Iris pigment epithelial cell (primary cell): Measurements from ENCODE around the gene RAC2.
A peak's percentile ranks its signal among the peaks of the same experiment; 100 is the strongest.
"Not testable (repeated sequence)": the region's sequence is repeated elsewhere in the genome, so short reads cannot be mapped to it uniquely, and the experiment has no call there.

ENCODE experiments used
- DNase-seq: peaks from one replicate; pipeline ENCODE4 v3.0.0-alpha.2; 2011; ENCODE audit warnings: low read depth

The RAC2 gene

GRCh38 chr22:37234736-37235711, 9.0 kb downstream of the RAC2 start:
- DNase-seq = no peak

GRCh38 chr22:37233751-37234631, 10.1 kb downstream of the RAC2 start:
- peak; percentile 15 for DNase-seq

GRCh38 chr22:37233371-37233750, 10.7 kb downstream of the RAC2 start:
- DNase-seq = not testable (repeated sequence)

- DNase-seq = no peak
These were observed 11.7 kb downstream of the RAC2 start for GRCh38 chr22:37232140-37232998.

GRCh38 chr22:37231406-37232139, 12.5 kb downstream of the RAC2 start:
- DNase-seq = no peak

GRCh38 chr22:37230673-37231405, 13.2 kb downstream of the RAC2 start:
- peak; percentile 21 for DNase-seq

- DNase-seq = peak; percentile 39
These were observed 14.0 kb downstream of the RAC2 start for GRCh38 chr22:37229805-37230672.

GRCh38 chr22:37229012-37229804, 14.9 kb downstream of the RAC2 start:
- DNase-seq = peak; percentile 82

- peak; percentile 46 for DNase-seq
These were observed 15.7 kb downstream of the RAC2 start for GRCh38 chr22:37228106-37229011.

GRCh38 chr22:37226514-37226913, 17.6 kb downstream of the RAC2 start:
- no peak for DNase-seq

- no peak for DNase-seq
These were observed 18.0 kb downstream of the RAC2 start for GRCh38 chr22:37226087-37226486.

GRCh38 chr22:37225481-37225880, 18.6 kb downstream of the RAC2 start:
- no peak for DNase-seq

GRCh38 chr22:37224757-37225420, 19.2 kb downstream of the RAC2 start:
- no peak for DNase-seq

GRCh38 chr22:37223965-37224551, 20.0 kb downstream of the RAC2 start:
- no peak for DNase-seq

GRCh38 chr22:37222440-37222971, 21.6 kb downstream of the RAC2 start:
- DNase-seq = no peak
